SK-N-MC (cell line): ENCODE results near the gene GDPD4.

Source experiments
- DNase-seq: peaks from one replicate; pipeline ENCODE4 v3.0.0-alpha.2; 2011; ENCODE audit warnings: low read depth, low spot score
- H3K27ac ChIP-seq: fragments of 200-600 bp; sonication (generic); 2 replicates; pipeline ENCODE4 v1.5.1; 2016; ENCODE audit warnings: mixed run types
- H3K36me3 ChIP-seq: fragments of 200-600 bp; sonication (generic); 2 replicates; pipeline ENCODE4 v1.6.1; 2017; ENCODE audit warnings: antibody characterized with exemption, low read length, mixed read lengths; ENCODE audit not compliant: insufficient read depth
- H3K4me3 ChIP-seq: fragments of 200-600 bp; sonication (generic); 2 replicates; pipeline ENCODE4 v1.5.1; 2016
- H3K9ac ChIP-seq: fragments of 200-600 bp; sonication (generic); 2 replicates; pipeline ENCODE4 v1.8.0; 2017; ENCODE audit warnings: mixed run types, mixed read lengths; ENCODE audit not compliant: insufficient read length
- H3K9me3 ChIP-seq: fragments of 200-600 bp; sonication (generic); 2 replicates; pipeline ENCODE4 v1.6.1; 2017; ENCODE audit warnings: low read depth, mild to moderate bottlenecking, antibody characterized with exemption, low read length, moderate library complexity, mixed read lengths
- EZH2 ChIP-seq: fragments of 200-600 bp; sonication (generic); IDR thresholded peaks from one replicate; pipeline ENCODE4 v1.6.1; 2017; ENCODE audit warnings: antibody characterized with exemption
- FOXP2 ChIP-seq: optimal IDR thresholded peaks from 2 replicates; pipeline ENCODE3; 2011; ENCODE audit warnings: mild to moderate bottlenecking, moderate library complexity; ENCODE audit not compliant: insufficient read depth; ENCODE audit errors: extremely low read length, control extremely low read depth
- POLR2AphosphoS5 ChIP-seq: IDR thresholded peaks from 2 replicates; pipeline ENCODE4 v1.6.1; 2012; ENCODE audit warnings: mild to moderate bottlenecking, low read depth, low read length, borderline replicate concordance

GDPD4 gene

GRCh38 chr11:77167111-77167626 is 134.3 kb downstream of the GDPD4 start:
- no peak for DNase-seq
- Histone ChIP-seq H3K9ac (no peak overlapping the region), H3K27ac (no peak overlapping the region), H3K36me3 (no peaks in the 10 kb centered on the region), H3K9me3 (no peaks in the 10 kb centered on the region), H3K4me3 (no peak overlapping the region)
- TF ChIP-seq POLR2AphosphoS5 (no peak), FOXP2 (no peak), EZH2 (no peak)
